GM18502 (cell line): ENCODE data around the gene SMG5.

ENCODE experiments used
- ATAC-seq: cut with Tn5 transposase; IDR thresholded peaks from one replicate; pipeline ENCODE4 v1.9.1; 2021; ENCODE audit warnings: mild to moderate bottlenecking; ENCODE audit not compliant: unreplicated experiment, poor library complexity

Gene SMG5

DNA sequence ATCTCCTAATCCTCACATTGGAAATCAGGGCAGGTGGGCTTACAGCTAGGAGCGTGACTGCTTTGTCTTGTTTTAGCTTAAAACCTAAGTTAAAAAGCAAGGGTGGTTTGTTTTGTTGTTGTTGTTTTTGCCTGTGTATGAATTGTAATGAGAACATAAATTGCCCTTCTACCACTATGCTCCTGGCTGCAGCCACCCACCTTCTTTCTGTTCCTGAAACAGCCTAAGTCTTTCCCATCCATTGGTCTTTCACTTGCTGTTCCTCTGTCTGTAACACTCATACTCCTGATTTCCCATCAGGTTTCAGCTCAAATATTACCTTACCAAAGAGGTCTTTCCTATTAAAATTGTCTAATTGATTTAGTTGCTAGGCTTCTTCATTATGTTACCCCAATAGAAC is 896 bp upstream of the SMG5 start:
- ATAC-seq: no peak

DNA sequence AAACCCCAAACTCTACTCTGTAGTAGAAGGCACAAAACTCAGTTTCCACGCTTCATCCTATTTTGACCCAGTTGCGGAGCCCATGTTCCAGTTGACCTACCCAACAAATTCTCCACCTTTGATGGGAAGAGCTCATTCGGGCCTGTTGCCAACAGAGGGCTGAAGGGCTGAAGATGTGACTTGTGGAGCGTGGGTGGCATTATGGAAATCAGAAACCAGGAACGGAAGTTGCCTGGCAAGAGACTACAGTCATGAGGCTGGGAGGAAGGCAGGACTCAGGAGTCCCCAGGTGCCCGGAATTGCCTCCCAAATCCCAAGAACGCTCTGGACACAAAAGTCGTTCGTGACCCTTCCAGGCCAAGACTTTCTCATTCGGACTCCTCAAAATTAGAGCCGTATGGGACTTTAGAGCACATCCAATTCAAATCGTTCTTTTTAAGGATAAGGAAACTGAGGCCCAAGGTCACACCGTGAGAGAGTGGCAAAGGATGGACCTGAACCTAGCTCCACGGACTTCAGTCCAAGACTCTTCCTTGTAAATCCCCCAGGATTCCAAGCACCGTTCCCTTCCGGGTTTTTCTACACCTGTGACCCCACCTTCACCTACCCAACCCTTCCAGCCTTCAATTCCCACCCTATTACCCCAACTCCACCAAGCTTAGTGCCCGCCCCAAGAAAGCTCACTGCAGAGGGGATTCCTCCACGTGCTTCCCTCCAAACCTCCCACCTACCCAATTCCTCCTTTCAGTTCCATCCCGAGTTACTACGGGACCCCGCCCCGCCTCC is 739 bp downstream of the SMG5 start:
- ATAC-seq: no peak

GRCh38 chr1:156281281-156281680 is 1.3 kb downstream of the SMG5 start:
- no peak for ATAC-seq

DNA sequence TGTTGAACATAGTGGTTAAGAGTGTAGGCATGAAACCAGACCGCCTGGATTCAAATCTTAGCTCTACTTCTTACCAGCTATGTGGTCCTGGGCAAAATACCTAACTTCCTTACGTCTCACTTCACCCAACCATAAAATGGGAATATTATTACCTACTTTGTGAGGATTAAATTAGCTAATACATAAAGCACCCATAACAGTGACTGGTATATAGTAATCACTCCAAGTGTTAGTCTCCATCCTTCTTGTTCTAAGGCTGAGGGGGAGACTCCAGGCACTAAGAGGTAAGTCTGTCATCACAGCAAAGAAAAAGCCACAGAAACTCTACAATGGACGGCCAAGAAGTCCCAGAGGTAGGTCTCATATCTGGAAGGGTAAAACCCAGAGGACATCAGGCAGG is 2.8 kb downstream of the SMG5 start:
- ATAC-seq: no peak

DNA sequence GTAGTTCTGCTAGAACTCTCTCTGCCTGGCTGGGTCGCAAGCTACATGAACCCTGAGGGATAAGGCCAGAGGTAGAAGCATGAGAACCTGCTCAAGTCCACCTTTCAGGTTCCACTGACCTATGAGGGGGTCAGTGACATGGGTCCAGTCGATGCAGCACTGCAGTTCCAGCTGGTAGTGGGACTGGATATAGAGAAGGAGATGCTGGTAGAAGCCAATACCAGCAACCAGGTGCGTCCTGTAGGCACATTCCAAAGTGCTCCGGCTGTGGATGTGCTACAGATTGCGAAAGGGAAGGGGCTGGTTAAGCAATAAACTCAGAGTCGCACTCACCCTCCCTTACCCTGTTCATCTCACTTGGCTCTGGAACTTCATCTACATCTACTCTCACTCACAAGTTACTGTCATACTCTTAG is 5.7 kb downstream of the SMG5 start:
- no peak for ATAC-seq

DNA sequence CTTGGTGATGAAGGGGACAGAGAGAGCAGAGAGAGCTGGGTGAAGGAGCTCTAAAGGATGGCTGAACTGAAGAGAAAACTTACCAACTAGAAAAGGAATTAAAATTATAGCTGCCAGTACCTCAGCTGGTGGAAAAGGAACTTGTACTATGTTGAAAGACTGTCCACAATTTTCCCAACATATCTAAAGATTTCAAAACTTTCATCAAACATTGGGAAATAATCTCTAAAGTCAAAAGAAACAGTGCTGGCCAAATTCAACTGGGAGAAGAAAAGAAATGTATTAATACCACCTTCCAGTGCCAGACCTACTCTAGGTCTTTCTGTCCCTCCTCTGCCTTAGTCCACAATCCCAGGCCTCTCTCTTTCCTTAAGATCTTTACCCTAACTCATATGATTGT is 6.1 kb downstream of the SMG5 start:
- ATAC-seq: no peak

DNA sequence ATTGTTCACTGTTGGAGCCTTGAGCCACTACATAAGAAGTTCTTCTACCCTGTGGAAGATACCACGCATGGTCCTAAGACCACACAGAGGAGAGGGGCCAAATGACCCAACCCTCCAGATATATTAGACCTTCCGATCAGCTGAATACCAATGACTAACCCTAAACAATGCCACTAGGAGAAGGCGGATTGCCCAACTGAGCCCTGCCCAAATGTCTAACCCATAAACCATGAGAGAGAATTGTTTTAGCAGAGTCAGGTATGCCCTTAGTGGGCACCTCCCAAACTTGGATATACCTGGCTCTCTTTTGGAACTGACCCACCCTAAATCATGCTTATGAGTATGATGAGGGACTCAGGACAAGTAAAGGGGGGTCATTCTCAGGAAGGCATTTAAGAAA is 12.3 kb downstream of the SMG5 start:
- ATAC-seq: no peak

- ATAC-seq: no peak
Observed at GRCh38 chr1:156268336-156268735, 14.3 kb downstream of the SMG5 start.

GRCh38 chr1:156266051-156266450 is 16.6 kb downstream of the SMG5 start:
- ATAC-seq: no peak

- no peak for ATAC-seq
Observed at GRCh38 chr1:156263288-156263655, 19.4 kb downstream of the SMG5 start.

- no peak for ATAC-seq
Observed at GRCh38 chr1:156262461-156263287, 20.0 kb downstream of the SMG5 start.

- ATAC-seq: no peak
Observed at GRCh38 chr1:156260896-156261295, 21.7 kb downstream of the SMG5 start.

- ATAC-seq: no peak
Observed at GRCh38 chr1:156259805-156260204, 22.8 kb downstream of the SMG5 start.

DNA sequence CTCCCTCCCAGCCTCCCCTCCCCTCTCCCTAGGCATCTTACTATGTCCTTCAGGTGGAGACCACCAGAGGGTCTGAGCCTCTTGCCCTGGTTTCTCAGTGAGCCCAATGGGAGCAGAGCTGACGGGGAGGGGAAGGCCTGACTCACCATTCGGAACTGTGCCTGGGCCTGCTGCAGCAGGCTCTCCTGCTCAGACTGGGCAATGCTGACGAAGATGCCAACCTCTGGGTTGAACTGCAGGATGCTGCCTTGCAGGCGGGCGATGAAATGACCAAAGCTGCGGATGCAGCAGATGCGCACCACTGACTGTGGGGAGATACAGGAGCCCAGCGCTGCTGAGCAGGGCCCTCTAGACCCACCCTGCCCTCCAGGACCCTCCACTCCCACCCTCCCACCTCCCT is 23.8 kb downstream of the SMG5 start:
- ATAC-seq: no peak

DNA sequence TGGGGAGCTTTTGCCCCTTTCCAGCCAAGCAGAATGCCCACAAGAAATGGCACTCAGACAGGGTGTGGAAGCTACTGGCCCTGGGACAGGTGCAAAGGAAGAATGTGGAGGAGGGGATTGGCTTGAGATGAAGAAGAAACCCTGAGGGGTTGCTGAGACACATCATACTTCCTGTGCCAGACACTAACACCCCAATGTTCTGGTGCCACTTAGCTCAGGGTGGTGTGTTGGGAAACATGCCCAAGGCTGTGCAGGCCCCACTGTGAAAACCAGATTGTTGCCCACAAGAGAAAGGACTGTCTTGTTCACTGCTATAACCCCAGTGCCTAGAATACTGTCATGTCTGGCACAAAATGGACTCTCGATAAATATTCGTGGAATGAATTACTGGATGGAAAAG is 24.9 kb downstream of the SMG5 start:
- ATAC-seq: no peak

- no peak for ATAC-seq
Observed at GRCh38 chr1:156253634-156254033, 29.0 kb downstream of the SMG5 start.

GRCh38 chr1:156251527-156251926 is 31.1 kb downstream of the SMG5 start:
- no peak for ATAC-seq

GRCh38 chr1:156249593-156249992 is 33.0 kb downstream of the SMG5 start:
- ATAC-seq: no peak

DNA sequence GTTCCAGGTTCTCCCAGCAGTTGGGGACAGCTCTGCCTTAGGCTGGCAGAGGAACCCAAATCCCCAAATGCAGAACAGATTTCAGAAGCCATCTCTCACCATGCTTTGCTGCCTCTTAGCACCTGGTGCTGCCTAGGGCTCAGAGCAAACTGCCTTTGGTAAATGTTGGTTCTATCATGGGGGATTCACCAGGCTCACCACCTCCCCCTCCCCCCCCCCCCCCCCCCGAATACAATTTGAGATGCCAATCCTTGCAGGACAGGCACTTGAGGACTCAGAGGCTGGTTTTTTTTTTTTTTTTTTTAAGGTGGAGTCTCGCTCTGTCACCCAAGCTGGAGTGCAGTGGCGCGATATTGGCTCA is 34.3 kb downstream of the SMG5 start:
- ATAC-seq: no peak

DNA sequence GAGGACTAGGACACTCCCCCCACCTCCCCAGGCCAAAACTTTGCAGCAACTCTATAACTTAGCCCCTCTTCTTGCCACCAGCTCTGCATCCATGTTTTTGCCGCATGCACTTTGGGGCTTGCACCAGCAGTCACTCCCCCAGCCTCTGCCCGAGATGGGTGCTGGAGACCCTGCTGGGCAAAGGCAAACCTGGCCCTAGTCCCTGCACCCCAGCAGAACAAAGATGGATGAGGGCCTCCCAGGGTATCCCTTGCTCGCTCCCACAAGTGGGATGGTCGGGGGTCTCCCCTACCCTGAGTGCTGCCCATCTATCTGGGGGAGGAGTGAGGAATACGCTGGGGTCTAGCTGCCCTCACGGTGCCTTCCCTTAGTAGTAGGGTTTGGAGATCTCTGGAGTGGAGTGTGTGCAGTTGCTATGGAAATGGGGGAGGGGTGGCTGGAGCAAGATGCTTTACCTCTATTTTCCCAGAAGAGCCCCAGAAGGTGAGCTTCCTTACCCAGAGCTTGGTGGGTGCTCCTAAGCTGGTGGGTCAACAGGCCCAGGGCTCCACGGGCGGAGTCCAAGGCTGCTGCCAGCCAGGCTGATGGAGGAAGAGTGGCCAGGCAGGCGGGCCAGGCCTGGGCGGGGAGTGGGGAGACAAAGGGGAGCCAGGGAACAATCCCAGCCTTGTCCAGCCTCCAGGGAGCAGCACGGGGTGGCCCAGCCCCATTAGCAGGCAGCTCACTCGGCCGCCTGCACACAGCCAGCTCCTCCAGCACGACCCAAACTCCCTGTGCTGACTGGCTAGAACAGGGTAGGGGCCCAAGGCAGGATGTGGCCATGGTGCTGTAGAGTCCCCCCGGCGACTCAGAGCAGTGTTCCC is 34.9 kb downstream of the SMG5 start, which contains the start of gene PAQR6:
Gene PAQR6 (minus strand): TSS at position 597 of the 863 bp plus-strand sequence. CDS start 1,325 bp downstream, outside the sequence.
- ATAC-seq: no peak
